Measurements from ENCODE around the gene SPANXD.

DNA sequence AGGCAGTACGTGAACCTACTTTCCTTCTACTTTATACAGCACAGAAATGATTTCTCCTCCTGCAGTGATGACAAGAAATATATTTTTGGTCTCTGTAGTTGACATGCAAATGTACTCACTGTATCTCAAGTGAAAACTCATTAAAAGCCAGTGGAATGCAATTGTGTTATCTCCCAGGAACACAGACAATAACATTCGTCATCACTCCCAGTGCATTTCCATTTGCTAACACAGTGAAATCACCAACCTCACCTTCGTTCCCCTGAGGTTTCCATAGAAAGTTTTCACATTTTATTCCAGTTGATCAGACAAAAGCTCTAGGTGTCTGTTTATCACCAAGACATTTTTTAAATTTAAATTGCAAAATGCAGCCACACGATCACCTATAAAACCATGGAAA is 2.5 kb upstream of the SPANXD start:
- TF ChIP-seq POLR2A (IDR thresholded peaks at IDR 0.05) = no peak
- no peak for TF ChIP-seq CTCF (IDR thresholded peaks at IDR 0.05)

Data from thyroid gland (tissue), 4 donors.